Measurements from ENCODE around the gene DNAH9. TPM values are rescaled to one million over a fixed set of nuclear protein-coding genes. Genes with fewer than 3 reads are reported as not detected.

Gene DNAH9
- total and polyA plus RNA-seq, 2 donors from 2014 or later, result 3.7 to 6.9 TPM

DNA sequence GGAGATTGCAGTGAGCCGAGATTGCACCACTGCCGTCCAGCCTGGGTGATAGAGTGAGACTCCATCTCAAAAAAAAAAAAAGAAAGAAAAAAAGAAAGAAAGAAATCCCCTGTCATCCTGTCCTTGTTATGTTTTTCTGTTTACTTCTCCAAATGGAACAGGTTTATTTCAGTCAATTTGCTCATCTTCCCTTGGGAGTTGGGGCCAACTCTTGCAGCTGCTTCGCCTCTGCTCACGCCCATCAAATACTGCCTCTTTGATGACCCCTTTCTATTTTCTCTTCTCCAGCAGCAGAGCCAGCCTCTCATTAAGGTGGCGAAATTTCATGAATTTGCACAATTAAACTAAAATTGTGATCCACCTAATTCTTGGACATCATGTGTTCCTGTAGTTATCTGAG lies 225.6 kb downstream of the DNAH9 start:
- Histone ChIP-seq H3K9ac (ENCODE audit: low read length in 3 of 3) (no peak overlapping the region), H3K9me3 (ENCODE audit: control insufficient read depth in 2 of 3, insufficient read depth in 1 of 3, low read length in 3 of 3) (no peaks in the 10 kb centered on the region), H3K4me3 (ENCODE audit: low read length in 3 of 3) (no peak overlapping the region), H3K36me3 (ENCODE audit: control insufficient read depth in 2 of 3, insufficient read depth in 3 of 3, low read length in 3 of 3) (no peaks in the 10 kb centered on the region), H3K27ac (ENCODE audit: low read depth in 2 of 2, low read length in 2 of 2) (no peak overlapping the region), H3K27me3 (ENCODE audit: control insufficient read depth, insufficient read depth, low read length) (no peaks in the 10 kb centered on the region), H3K4me1 (ENCODE audit: control insufficient read depth in 2 of 3, insufficient read depth in 2 of 3, low read depth in 1 of 3, low read length in 3 of 3) (no peaks in the 10 kb centered on the region)
- no peak for DNase-seq
- FAIRE-seq, result no peak
- intact Hi-C loops (cut with DNase I), result no loop called here
- TF ChIP-seq, protein P1, sequence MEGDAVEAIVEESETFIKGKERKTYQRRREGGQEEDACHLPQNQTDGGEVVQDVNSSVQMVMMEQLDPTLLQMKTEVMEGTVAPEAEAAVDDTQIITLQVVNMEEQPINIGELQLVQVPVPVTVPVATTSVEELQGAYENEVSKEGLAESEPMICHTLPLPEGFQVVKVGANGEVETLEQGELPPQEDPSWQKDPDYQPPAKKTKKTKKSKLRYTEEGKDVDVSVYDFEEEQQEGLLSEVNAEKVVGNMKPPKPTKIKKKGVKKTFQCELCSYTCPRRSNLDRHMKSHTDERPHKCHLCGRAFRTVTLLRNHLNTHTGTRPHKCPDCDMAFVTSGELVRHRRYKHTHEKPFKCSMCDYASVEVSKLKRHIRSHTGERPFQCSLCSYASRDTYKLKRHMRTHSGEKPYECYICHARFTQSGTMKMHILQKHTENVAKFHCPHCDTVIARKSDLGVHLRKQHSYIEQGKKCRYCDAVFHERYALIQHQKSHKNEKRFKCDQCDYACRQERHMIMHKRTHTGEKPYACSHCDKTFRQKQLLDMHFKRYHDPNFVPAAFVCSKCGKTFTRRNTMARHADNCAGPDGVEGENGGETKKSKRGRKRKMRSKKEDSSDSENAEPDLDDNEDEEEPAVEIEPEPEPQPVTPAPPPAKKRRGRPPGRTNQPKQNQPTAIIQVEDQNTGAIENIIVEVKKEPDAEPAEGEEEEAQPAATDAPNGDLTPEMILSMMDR (IDR thresholded peaks at IDR 0.05; ENCODE audit: borderline replicate concordance, extremely low read depth, insufficient read depth), result no peak

- Histone ChIP-seq H3K4me1 (ENCODE audit: control insufficient read depth in 2 of 3, insufficient read depth in 2 of 3, low read depth in 1 of 3, low read length in 3 of 3) (no peaks in the 10 kb centered on the region), H3K27ac (ENCODE audit: low read depth in 2 of 2, low read length in 2 of 2) (no peak overlapping the region), H3K9ac (ENCODE audit: low read length in 3 of 3) (no peak overlapping the region), H3K9me3 (ENCODE audit: control insufficient read depth in 2 of 3, insufficient read depth in 1 of 3, low read length in 3 of 3) (no peaks in the 10 kb centered on the region), H3K4me3 (ENCODE audit: low read length in 3 of 3) (no peak overlapping the region), H3K27me3 (ENCODE audit: control insufficient read depth, insufficient read depth, low read length) (no peaks in the 10 kb centered on the region), H3K36me3 (ENCODE audit: control insufficient read depth in 2 of 3, insufficient read depth in 3 of 3, low read length in 3 of 3) (no peaks in the 10 kb centered on the region)
- DNase-seq (no peak), FAIRE-seq (no peak)
- TF ChIP-seq, protein P1 (IDR thresholded peaks at IDR 0.05; ENCODE audit: borderline replicate concordance, extremely low read depth, insufficient read depth), result no peak
- intact Hi-C loops (cut with DNase I), result no loop called here
Measured at GRCh38 chr17:11825572-11826209, 227.4 kb downstream of the DNAH9 start.

- peak in 2 of 5 donors; percentile 47 to 65 for DNase-seq
- intact Hi-C loops (cut with DNase I), result no loop called here
- Histone ChIP-seq H3K9ac (ENCODE audit: low read length in 3 of 3) (no peak overlapping the region), H3K4me3 (ENCODE audit: low read length in 3 of 3) (no peak overlapping the region), H3K27ac (ENCODE audit: low read depth in 2 of 2, low read length in 2 of 2) (no peak overlapping the region), H3K27me3 (ENCODE audit: control insufficient read depth, insufficient read depth, low read length) (no peaks in the 10 kb centered on the region), H3K9me3 (ENCODE audit: control insufficient read depth in 2 of 3, insufficient read depth in 1 of 3, low read length in 3 of 3) (no peaks in the 10 kb centered on the region), H3K36me3 (ENCODE audit: control insufficient read depth in 2 of 3, insufficient read depth in 3 of 3, low read length in 3 of 3) (no peaks in the 10 kb centered on the region), H3K4me1 (ENCODE audit: control insufficient read depth in 2 of 3, insufficient read depth in 2 of 3, low read depth in 1 of 3, low read length in 3 of 3) (no peaks in the 10 kb centered on the region)
- TF ChIP-seq, protein P1 (IDR thresholded peaks at IDR 0.05; ENCODE audit: borderline replicate concordance, extremely low read depth, insufficient read depth), result no peak
- no peak for FAIRE-seq
Measured at GRCh38 chr17:11832401-11833137, 234.3 kb downstream of the DNAH9 start.
